HEK293 (cell line): Measurements from ENCODE around the gene VAV2.

Source experiments
- CTCF ChIA-PET: fragments of 350-600 bp; formaldehyde crosslinking; extraction: SDS; loops from one replicate; lab custom pipeline; 2021; ENCODE audit warnings: antibody characterized with exemption; lab: Yijun Ruan, JAX
- POLR2A ChIA-PET: fragments of 300-600 bp; formaldehyde crosslinking; extraction: SDS; loops from one replicate; lab custom pipeline; 2020; ENCODE audit warnings: antibody characterized with exemption, inconsistent platforms; lab: Yijun Ruan, JAX
- H3K27ac ChIP-seq: fragments of 200-500 bp; sonication (Bioruptor generic); 2 replicates; pipeline ENCODE4 v1.5.1; 2014; ENCODE audit warnings: low read depth, low read length, control low read depth, inconsistent platforms; ENCODE audit errors: extremely low read depth
- H3K36me3 ChIP-seq, 2 experiments: fragments of 200-500 bp in 1 of 2; sonication (Bioruptor generic) in 1 of 2; 1 replicate in 1 of 2; 2 replicates in 1 of 2; pipeline ENCODE4 v1.5.1; 2014 to 2017; ENCODE audit warnings: inconsistent platforms in 2 of 2, low read length in 2 of 2; ENCODE audit not compliant: control insufficient read depth in 2 of 2, insufficient read depth in 1 of 2
- H3K4me1 ChIP-seq: fragments of 200-500 bp; sonication (Bioruptor generic); 2 replicates; pipeline ENCODE4 v1.5.1; 2014; ENCODE audit warnings: mild to moderate bottlenecking, low read length, inconsistent platforms; ENCODE audit not compliant: control insufficient read depth, insufficient read depth
- H3K4me3 ChIP-seq: 2 replicates; pipeline ENCODE4 v1.5.1; 2011; ENCODE audit warnings: low read depth, mild to moderate bottlenecking, control low read depth, low read length, moderate library complexity
- H3K9me3 ChIP-seq: fragments of 200-500 bp; sonication (Bioruptor generic); 2 replicates; pipeline ENCODE4 v1.5.1; 2014; ENCODE audit warnings: low read depth, low read length, inconsistent platforms; ENCODE audit not compliant: control insufficient read depth, insufficient read depth
- BCL11A ChIP-seq: fragments of 450-650 bp; formaldehyde crosslinking; IDR thresholded peaks from 2 replicates; pipeline ENCODE4 v1.5.1; 2016; ENCODE audit warnings: low read depth, missing biosample characterization, missing genetic modification characterization
- BCL11B ChIP-seq: fragments of 450-650 bp; formaldehyde crosslinking; IDR thresholded peaks from 2 replicates; pipeline ENCODE4 v1.5.1; 2016; ENCODE audit warnings: low read depth, missing biosample characterization, missing genetic modification characterization
- GFI1B ChIP-seq: fragments of 450-650 bp; formaldehyde crosslinking; IDR thresholded peaks from 2 replicates; pipeline ENCODE4 v1.5.1; 2016; ENCODE audit warnings: missing biosample characterization, missing genetic modification characterization
- GLI4 ChIP-seq: fragments of 450-650 bp; formaldehyde crosslinking; IDR thresholded peaks from 2 replicates; pipeline ENCODE4 v1.5.1; 2016; ENCODE audit warnings: missing biosample characterization, missing genetic modification characterization
- HOXA7 ChIP-seq: sonication (generic); formaldehyde crosslinking; IDR thresholded peaks from 2 replicates; pipeline ENCODE4 v1.8.1; 2022; ENCODE audit warnings: missing genetic modification reagents, borderline replicate concordance
- PRDM1 ChIP-seq: fragments of 450-650 bp; formaldehyde crosslinking; IDR thresholded peaks from 2 replicates; pipeline ENCODE4; 2016; ENCODE audit warnings: missing biosample characterization, missing genetic modification characterization
- RBAK ChIP-seq: fragments of 450-650 bp; formaldehyde crosslinking; IDR thresholded peaks from 2 replicates; pipeline ENCODE4 v1.5.1; 2016; ENCODE audit warnings: missing biosample characterization, missing genetic modification characterization
- SP2 ChIP-seq: fragments of 450-650 bp; formaldehyde crosslinking; IDR thresholded peaks from 2 replicates; pipeline ENCODE4 v1.5.1; 2016; ENCODE audit warnings: missing biosample characterization, missing genetic modification characterization
- WT1 ChIP-seq: fragments of 450-650 bp; formaldehyde crosslinking; IDR thresholded peaks from 2 replicates; pipeline ENCODE4 v1.5.1; 2016; ENCODE audit warnings: missing biosample characterization, missing genetic modification characterization
- YY2 ChIP-seq: fragments of 450-650 bp; formaldehyde crosslinking; IDR thresholded peaks from 2 replicates; pipeline ENCODE4 v1.5.1; 2016; ENCODE audit warnings: missing biosample characterization, missing genetic modification characterization
- ZBTB17 ChIP-seq: fragments of 450-650 bp; formaldehyde crosslinking; IDR thresholded peaks from 2 replicates; pipeline ENCODE4 v1.5.1; 2016; ENCODE audit warnings: missing biosample characterization, missing genetic modification characterization
- ZNF175 ChIP-seq: fragments of 450-650 bp; formaldehyde crosslinking; IDR thresholded peaks from 2 replicates; pipeline ENCODE4 v1.5.1; 2016; ENCODE audit warnings: missing biosample characterization, missing genetic modification characterization
- ZNF214 ChIP-seq: fragments of 450-650 bp; formaldehyde crosslinking; IDR thresholded peaks from 2 replicates; pipeline ENCODE4 v1.5.1; 2017; ENCODE audit warnings: missing biosample characterization, mild to moderate bottlenecking, missing genetic modification characterization, borderline replicate concordance
- ZNF24 ChIP-seq: fragments of 450-650 bp; formaldehyde crosslinking; IDR thresholded peaks from 2 replicates; pipeline ENCODE4 v1.5.1; 2016; ENCODE audit warnings: missing biosample characterization, missing genetic modification characterization
- ZNF266 ChIP-seq: fragments of 450-650 bp; formaldehyde crosslinking; IDR thresholded peaks from 2 replicates; pipeline ENCODE4 v1.5.1; 2016; ENCODE audit warnings: missing biosample characterization, missing genetic modification characterization, low read depth
- ZNF324 ChIP-seq: fragments of 450-650 bp; formaldehyde crosslinking; IDR thresholded peaks from 2 replicates; pipeline ENCODE4 v1.5.1; 2016; ENCODE audit warnings: missing biosample characterization, missing genetic modification characterization
- ZNF544 ChIP-seq: fragments of 450-650 bp; formaldehyde crosslinking; IDR thresholded peaks from 2 replicates; pipeline ENCODE4 v1.5.0; 2017; ENCODE audit warnings: missing biosample characterization, missing genetic modification characterization
- ZNF555 ChIP-seq: fragments of 450-650 bp; formaldehyde crosslinking; conservative IDR thresholded peaks from 2 replicates; pipeline ENCODE4 v1.5.1; 2017; ENCODE audit warnings: missing biosample characterization, mild to moderate bottlenecking, missing genetic modification characterization, inconsistent platforms
- ZNF626 ChIP-seq: fragments of 450-650 bp; sonication (Bioruptor Pico); formaldehyde crosslinking; IDR thresholded peaks from 2 replicates; pipeline ENCODE4 v1.5.1; 2018; ENCODE audit warnings: missing biosample characterization, missing genetic modification characterization, inconsistent platforms
- ZNF677 ChIP-seq: fragments of 450-650 bp; IDR thresholded peaks from 2 replicates; pipeline ENCODE4 v1.5.0; 2018; ENCODE audit warnings: missing biosample characterization, mild to moderate bottlenecking, missing genetic modification characterization, moderate library complexity
- ZNF692 ChIP-seq: fragments of 450-650 bp; formaldehyde crosslinking; IDR thresholded peaks from 2 replicates; pipeline ENCODE4 v1.5.1; 2016; ENCODE audit warnings: missing biosample characterization, missing genetic modification characterization
- ZNF76 ChIP-seq: fragments of 450-650 bp; formaldehyde crosslinking; IDR thresholded peaks from 2 replicates; pipeline ENCODE4; 2016; ENCODE audit warnings: low read depth, missing biosample characterization, missing genetic modification characterization, borderline replicate concordance
- ZNF791 ChIP-seq: fragments of 450-650 bp; formaldehyde crosslinking; IDR thresholded peaks from 2 replicates; pipeline ENCODE4 v1.5.1; 2016; ENCODE audit warnings: missing biosample characterization, missing genetic modification characterization
- ZSCAN16 ChIP-seq: fragments of 450-650 bp; formaldehyde crosslinking; IDR thresholded peaks from 2 replicates; pipeline ENCODE4 v1.5.1; 2016; ENCODE audit warnings: missing biosample characterization, missing genetic modification characterization
- ZXDB ChIP-seq: fragments of 450-650 bp; formaldehyde crosslinking; IDR thresholded peaks from 2 replicates; pipeline ENCODE4 v1.5.1; 2016; ENCODE audit warnings: missing biosample characterization, missing genetic modification characterization
- TF ChIP-seq, protein P1 (sequence below): fragments of 450-650 bp; formaldehyde crosslinking; IDR thresholded peaks from 2 replicates; pipeline ENCODE4 v1.5.1; 2017; ENCODE audit warnings: missing biosample characterization, missing genetic modification characterization

VAV2 gene

DNA sequence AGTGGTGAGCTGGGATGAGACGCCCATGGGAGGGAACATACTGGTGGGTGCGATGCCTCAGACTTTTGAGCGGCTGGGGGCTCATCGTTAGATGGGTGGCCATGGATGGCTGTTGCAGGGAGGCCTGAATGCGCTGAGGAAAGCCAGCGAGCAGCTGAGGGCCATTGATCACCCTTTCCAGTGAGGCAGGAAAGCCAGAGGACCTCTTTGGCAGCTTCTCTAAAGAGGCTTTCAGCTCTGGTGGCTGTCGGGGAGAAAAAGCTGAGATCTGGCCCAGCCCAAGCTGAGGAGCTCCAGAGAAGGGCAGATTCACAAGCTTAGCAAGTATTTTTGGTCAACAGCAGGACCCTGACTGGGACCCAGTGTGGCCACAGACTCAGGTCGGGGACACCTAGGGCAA is 13.3 kb upstream of the VAV2 start:
- CTCF ChIA-PET = interaction anchor here (1.0 to 3.1 kb wide), 4 partner anchors 9 to 223 kb away, joined by 3 to 20 read pairs (median 6); no protein-coding TSS in a partner anchor
- POLR2A ChIA-PET = interaction anchor here (0.8 kb wide), 1 partner anchor 83 kb away, joined by 5 read pairs; no protein-coding TSS in a partner anchor
- Histone ChIP-seq H3K36me3 (no peaks in the 10 kb centered on the region), H3K4me1 (no peaks in the 10 kb centered on the region), H3K27ac (no peak overlapping the region), H3K4me3 (no peak overlapping the region), H3K9me3 (no peaks in the 10 kb centered on the region)
- TF ChIP-seq ZBTB17 (tag by site-specific recombination) = no peak
- TF ChIP-seq, protein P1, sequence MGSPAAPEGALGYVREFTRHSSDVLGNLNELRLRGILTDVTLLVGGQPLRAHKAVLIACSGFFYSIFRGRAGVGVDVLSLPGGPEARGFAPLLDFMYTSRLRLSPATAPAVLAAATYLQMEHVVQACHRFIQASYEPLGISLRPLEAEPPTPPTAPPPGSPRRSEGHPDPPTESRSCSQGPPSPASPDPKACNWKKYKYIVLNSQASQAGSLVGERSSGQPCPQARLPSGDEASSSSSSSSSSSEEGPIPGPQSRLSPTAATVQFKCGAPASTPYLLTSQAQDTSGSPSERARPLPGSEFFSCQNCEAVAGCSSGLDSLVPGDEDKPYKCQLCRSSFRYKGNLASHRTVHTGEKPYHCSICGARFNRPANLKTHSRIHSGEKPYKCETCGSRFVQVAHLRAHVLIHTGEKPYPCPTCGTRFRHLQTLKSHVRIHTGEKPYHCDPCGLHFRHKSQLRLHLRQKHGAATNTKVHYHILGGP = no peak
- TF ChIP-seq ZNF76 (tag by site-specific recombination) = no peak
- TF ChIP-seq ZNF544 (tag by site-specific recombination) = no peak
- TF ChIP-seq ZNF266 (tag by site-specific recombination) = no peak
- TF ChIP-seq PRDM1 (tag by site-specific recombination) = no peak
- TF ChIP-seq ZNF324 = no peak
- TF ChIP-seq ZNF692 (tag by site-specific recombination) = no peak
- TF ChIP-seq ZNF677 = no peak
- no peak for TF ChIP-seq ZNF24 (tag by site-specific recombination)
- no peak for TF ChIP-seq ZNF626 (tag by site-specific recombination)
- no peak for TF ChIP-seq WT1
- no peak for TF ChIP-seq SP2 (tag by site-specific recombination)
- no peak for TF ChIP-seq GLI4 (tag by site-specific recombination)
- TF ChIP-seq RBAK (tag by site-specific recombination) = no peak
- TF ChIP-seq ZSCAN16 (tag by site-specific recombination) = no peak
- no peak for TF ChIP-seq ZNF555 (tag by site-specific recombination)

GRCh38 chr9:134004881-134005280 is 12.8 kb upstream of the VAV2 start:
- Histone ChIP-seq H3K27ac (no peak overlapping the region), H3K4me1 (no peaks in the 10 kb centered on the region), H3K9me3 (no peaks in the 10 kb centered on the region), H3K36me3 (no peaks in the 10 kb centered on the region), H3K4me3 (no peak overlapping the region)
- ChIA-PET CTCF (interaction anchor here (1.0 to 3.1 kb wide), 3 partner anchors 10 to 223 kb away, joined by 3 to 20 read pairs (median 8); no protein-coding TSS in a partner anchor), POLR2A (no interaction called here)
- TF ChIP-seq ZNF626 (tag by site-specific recombination) (no peak), HOXA7 (no peak), ZXDB (no peak), ZNF791 (tag by site-specific recombination) (no peak), BCL11B (tag by site-specific recombination) (no peak), GFI1B (no peak), BCL11A (tag by site-specific recombination) (no peak), ZNF214 (tag by site-specific recombination) (no peak), YY2 (tag by site-specific recombination) (no peak), ZNF175 (tag by site-specific recombination) (no peak)
